GM03348 (cell line): ENCODE results near the gene NTSR2.

ENCODE experiments used
- DNase-seq: peaks from one replicate; pipeline ENCODE4 v3.0.0; 2012; ENCODE audit warnings: low spot score

NTSR2 gene

DNA sequence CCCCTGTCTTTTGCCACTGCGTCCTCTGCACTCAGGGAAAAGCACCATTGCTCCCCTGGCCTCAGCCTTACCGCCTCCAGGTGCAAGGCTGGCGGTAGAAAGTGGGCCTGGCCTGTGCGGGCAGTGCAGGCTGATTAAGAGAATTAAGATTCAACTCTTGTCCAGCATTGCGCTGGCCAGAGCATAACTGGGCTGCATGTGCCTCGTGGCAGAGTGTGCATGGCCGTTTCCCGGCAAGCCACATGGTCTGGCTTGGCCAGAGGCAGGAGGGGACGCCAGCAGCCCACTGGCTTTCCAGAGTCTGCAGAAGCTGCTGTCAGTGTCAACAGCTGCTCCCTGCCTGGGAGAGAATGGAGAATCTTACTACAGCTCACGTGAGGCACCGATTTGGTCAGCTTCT lies 12.3 kb downstream of the NTSR2 start:
- DNase-seq: no peak

DNA sequence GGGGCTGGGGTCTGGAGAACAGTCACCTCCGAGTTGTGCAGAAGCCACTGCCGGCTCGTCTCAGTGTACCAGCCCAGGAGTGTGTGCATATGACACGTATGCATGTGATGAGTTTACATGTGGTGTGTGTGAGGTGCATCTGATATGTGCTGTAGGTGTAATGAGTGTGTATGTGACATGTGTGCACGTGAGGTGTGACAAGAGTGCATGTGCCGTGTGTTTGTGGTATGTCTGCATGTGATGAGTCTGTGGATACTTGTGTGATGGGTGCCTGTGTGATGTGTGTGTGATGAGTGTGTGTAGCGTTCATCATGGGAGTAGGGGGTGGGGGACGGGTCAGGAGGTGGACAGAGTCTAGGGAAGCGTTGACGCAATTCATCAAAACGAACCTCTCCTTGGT lies 12.8 kb downstream of the NTSR2 start:
- no peak for DNase-seq

DNA sequence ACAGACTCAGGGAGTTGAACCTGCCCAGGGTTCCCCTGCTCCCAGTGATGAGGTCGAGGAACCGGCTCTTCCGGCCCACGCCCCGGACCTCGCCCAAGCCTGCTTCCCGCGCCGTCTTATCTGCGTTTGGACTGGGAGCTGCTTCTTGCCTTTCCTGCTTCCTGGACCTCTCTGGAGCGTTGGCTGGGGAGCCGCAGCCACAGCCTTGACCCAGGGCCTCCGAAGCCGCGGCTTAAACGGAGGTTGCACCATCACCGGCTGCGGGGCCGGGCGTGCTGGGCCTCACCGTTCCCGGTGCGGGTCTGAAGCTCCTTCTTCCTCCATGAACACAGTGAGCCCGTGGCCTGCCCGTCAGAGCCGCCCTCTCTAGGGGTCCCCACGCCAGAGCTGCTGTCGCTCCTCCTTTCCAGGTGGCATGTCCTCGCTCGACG lies 13.3 kb downstream of the NTSR2 start:
- DNase-seq: no peak

DNA sequence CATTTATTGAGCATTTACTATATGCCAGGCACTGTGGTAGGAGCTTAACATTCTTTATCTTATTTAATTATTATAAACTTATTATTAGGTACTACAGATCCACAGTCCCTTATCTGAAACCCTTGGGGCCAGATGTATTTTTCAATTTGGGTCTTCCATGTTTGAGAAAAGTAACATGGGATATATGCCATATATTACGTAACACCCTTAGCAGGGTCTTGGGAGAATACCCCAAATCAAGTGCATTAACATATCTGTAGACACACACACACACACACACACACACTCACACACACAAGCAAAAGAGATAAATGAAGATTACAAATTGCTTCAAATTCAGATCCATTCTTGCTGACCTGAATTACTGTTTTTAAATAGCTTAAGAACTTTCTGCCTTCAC lies 13.7 kb downstream of the NTSR2 start:
- no peak for DNase-seq

DNA sequence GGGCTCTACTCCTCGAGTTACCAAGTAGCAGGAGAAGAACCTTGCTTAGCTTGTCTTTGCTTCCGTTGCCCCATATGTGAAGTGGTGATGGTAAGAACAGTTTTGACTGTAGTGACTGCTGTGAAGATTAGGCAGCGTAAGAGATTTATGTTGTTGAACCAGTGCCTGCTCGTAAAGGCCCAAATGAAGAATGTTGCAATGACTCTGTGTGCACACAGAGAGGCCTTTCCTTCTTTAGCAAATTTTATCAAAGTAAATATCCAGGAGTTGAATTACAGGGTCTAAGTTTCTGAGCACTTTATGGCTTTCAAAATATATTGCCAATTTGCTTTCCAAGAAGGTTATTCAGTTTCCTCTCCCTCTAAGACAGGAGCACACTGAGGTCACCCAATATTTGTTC lies 14.5 kb downstream of the NTSR2 start:
- no peak for DNase-seq

DNA sequence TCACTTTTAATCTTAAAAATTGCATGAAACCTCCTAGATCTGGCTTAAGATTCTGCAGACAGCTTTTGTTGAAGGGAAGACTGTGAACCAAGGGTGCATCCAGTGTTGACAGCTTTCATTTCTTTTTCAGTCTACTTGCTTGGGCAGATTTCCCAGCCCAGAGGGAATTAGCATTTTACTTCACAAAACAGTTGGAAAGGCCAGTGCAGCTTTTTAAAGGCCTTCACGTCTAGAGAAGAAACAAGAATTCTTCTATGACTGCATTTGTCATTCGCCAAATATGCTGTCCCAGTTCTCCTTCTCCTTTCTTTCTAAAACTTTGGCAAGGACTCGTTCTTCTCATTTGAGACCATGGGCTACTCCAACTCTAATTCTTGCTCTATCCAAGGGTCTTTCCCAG lies 17.4 kb downstream of the NTSR2 start:
- no peak for DNase-seq

DNA sequence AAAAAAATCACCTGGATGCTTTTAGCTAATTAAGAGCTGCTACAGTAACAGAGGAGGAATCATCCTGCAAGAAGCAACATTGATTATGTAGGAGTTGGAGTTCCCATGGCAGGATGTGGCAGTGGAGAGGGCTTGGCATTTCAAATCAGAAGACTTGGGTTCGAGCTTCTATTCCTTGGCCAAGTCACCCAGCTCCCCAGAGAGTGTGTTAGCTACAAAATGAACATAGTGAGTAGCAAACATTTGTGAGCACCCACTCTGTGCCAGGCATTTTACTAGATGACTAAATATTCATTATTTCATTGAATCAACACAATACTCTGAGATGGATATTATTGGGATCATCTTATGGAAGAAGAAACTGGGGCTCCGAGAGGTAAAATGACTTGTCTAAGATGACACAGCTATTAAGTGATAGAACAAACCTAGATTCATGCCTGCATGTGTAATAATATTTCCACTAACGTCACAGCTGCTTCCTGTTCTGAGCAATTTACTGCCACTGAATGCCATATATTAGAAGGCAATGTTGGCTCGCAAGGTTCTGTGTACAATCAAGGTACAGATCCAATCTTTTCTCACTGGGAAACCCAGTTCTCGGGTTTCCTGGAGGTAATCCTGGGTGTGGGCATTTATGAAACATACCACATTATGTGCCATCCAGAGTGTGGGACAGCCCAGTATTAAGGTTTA lies 18.0 kb downstream of the NTSR2 start:
- DNase-seq: no peak

DNA sequence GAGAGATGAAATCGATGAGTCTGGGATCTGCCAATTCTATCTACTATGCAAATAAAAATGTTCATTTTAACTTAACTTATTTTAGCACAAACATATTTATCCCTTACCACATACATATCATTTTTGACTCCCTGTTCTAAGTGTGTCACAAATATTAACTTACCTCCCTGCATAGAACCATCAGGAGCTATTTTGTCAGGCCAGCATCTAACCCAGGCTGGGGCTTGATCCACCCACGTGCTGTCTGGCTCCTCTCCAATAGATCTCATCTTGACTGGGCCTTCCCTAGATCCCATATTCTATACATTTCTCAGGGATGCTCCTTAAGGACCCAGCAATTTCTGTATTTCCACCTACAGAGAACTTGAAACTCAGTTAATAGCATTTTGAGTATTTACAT lies 20.9 kb downstream of the NTSR2 start:
- DNase-seq: no peak

DNA sequence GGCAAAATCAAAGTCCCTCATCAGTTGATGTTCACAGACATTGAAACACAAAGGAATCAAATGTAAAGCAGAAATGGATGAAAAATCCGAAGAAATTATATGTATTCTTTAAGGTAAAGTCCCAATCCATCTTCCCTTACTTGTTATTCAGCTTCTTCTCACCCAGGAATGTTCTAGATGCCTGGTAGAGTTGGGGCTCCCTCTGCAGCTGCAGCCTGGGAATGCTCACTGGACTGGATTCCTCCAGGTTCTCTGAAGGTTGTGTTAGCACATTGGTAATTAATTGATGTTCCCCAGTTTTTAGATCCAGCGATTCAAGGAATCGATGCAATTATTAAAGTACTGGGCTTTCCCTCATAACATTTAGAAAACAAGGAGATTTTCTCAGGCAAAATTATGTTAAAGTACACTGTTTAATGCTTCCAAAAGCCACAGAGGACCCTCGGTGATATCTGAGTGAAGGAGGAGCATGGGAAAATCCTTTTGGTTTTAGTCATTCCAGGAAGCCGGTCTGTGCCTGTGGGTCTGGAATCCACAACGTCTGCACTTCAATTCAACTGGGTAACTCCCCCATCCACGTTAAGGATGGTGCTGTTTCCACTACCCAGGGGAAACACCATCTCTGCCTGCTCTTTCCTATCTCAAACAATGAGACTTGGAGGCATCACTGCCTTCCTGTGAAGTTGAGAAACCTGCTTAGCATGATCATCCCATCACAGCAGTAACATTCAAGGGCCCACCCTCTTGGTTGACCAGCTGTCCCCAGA lies 22.0 kb downstream of the NTSR2 start:
- no peak for DNase-seq

DNA sequence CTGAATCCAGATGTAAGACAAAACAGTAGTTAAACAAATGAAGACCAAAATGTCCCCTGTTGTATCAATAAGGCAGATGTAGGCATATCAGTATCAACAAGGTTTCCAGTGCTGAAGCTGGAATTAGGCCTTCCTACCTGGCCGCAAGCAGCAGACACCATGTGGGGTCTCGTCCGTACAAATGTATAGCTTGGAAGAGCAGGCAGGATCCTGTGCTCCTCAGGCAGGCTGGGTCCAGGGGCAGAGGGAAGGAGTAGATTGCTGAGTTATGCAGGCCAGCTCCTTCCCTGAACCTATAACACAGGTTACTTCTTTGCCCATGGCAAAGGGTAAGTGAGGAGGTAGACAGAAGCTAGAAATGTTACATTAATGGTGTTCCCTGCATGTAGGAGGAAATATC lies 23.5 kb downstream of the NTSR2 start:
- no peak for DNase-seq

DNA sequence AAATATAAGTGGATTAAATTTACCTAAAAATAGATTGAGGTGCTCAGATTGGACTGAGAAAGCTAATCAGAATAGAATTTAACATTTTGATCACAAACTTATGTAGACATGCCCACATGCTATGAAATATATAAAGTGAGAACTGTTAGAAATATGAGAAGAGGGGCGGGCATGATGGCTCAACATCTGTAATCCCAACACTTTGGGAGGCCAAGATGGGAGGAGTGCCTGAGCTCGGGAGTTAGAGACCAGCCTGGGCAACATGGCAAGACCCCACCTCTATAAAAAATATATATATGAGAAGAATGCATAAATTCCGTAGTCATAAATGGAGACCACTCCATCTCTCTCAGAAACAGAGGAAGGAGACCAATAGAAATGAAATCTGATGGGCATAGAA lies 25.7 kb downstream of the NTSR2 start:
- no peak for DNase-seq

DNA sequence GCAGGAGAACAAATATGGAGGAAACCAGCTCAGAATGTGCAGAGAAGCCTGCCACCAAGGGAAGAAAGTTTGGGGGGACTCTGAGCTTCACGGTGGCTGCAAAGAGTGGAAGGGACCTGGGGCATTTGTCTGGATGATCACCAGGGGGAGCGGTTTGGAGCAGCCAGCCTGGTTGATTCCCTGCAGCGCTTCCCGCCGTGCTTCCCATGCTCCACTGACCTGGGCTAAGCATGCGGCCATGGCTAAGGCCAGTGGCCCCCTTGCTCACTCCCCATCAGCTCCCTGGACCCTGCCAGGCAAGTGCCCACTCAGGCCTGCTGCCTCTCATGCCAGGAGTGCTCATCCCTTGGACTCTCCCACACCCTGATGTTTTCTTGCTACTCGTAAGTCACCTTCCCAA lies 27.0 kb downstream of the NTSR2 start:
- no peak for DNase-seq

DNA sequence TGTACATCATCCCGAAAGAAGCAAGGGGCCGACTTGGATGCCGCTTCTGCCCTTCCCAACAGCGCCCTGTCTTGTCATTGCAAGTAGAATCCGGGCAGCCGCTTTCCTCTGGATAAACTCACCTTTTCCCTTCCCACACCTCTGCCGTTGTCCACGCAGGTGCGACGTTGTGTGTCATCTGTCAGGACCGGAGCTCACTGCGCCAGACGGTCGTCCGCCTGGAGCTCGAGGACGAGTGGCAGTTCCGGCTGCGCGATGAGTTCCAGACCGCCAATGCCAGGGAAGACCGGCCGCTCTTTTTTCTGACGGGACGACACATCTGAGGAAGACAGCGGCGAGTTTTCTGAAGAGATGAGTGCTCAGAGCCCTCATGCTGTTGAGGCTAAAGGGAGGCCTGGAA lies 29.9 kb downstream of the NTSR2 start:
- DNase-seq: no peak

DNA sequence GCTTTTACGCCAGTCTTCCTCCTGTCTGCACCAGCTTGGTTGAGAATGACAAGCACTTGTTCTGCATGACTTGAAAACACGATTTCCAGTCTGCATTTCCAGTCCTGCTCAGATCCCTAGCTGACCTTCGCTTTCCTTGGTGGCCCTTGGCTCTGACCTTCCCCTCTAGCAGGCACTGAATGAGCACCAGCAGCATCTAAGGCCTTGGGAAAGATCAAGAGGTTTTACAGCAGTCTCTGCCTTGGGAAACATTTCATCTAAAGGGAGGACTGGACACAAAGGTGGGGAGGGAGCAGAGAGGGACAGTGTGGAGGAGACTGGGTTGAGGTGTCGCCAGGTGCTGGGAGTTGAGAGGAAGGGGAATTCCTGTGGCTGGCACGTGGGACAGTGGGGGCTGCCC lies 30.5 kb downstream of the NTSR2 start:
- no peak for DNase-seq

DNA sequence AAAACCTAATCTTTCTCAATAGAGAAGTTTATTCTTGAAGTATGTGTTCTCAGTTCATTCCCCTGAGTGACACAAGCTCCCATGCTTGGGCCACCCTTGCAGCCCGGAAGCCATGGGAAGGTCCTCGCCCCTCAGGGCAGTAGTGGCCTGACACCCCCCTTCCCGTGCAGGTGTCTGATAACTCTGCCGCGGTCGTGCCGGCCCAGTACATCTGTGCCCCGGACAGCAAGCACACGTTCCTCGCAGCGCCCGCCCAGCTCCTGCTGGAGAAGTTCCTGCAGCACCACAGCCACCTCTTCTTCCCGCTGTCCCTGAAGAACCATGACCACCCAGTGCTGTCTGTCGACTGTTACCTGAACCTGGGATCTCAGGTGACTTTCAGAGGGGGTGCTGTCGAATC lies 32.4 kb downstream of the NTSR2 start:
- no peak for DNase-seq

DNA sequence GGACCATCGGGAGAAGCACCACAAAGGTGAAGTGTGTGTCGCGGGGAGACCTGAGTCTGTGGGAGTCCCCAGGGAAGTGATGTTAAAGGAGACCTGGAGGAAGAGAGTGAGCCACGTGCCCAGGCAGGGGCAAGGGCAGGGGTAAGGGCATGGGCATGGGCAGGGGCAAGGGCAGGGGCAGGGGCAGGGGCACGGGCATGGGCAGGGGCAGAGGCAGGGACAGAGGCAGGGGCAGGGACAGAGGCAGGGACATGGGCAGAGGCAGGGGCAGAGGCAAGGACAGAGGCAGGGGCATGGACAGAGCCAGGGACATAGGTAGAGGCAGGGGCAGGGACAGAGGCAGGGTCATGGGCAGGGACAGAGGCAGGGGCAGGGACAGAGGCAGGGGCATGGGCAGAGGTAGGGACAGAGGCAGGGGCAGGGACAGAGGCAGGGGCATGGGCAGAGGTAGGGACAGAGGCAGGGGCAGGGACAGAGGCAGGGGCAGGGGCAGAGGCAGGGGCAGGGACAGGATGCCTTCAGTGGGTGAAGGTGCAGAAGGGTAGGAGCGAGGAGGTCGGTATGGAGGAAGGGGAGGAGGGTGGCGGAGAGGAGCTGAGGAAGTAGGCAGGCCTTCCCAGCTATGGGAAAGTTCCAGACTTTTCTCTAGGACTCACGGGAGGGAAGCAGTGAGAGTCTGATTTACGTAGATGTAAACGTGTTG lies 33.3 kb downstream of the NTSR2 start:
- DNase-seq: no peak

DNA sequence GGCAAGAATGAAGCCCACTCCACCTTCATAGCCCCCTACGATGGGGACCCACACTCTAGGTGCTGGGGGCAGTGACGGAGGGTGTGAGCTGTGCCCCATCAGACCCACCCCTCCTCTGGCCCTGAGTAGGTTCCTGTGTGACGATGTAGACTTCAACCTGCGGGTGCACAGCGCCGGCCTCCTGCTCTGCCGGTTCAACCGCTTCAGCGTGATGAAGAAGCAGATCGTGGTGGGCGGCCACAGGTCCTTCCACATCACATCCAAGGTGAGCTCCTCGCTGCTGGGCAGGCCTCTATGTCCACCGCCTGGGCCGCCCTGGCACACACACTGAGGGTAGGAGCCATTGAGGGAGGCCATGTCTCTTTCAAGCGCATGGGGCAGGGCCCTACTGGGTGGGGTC lies 34.9 kb downstream of the NTSR2 start:
- no peak for DNase-seq

DNA sequence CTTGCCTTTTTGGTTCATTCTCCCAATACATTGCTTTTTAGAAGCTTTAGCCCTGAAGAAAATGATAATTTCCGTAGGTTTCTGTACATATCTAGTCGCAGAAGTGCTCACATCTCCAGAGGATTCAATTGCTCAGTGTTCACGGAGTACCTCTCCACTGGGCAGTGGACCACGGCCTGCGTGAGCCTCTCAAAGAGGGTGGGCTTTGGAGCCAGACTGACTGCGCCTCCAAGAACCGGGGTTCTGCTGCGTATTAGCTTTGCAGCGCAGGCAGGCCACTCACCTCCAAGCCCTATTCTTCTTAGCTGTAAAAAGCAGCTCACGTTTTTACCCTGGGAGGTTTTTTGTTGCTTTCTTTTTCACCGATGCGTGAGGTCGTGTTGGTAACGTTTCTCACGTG lies 35.4 kb downstream of the NTSR2 start:
- DNase-seq: no peak

DNA sequence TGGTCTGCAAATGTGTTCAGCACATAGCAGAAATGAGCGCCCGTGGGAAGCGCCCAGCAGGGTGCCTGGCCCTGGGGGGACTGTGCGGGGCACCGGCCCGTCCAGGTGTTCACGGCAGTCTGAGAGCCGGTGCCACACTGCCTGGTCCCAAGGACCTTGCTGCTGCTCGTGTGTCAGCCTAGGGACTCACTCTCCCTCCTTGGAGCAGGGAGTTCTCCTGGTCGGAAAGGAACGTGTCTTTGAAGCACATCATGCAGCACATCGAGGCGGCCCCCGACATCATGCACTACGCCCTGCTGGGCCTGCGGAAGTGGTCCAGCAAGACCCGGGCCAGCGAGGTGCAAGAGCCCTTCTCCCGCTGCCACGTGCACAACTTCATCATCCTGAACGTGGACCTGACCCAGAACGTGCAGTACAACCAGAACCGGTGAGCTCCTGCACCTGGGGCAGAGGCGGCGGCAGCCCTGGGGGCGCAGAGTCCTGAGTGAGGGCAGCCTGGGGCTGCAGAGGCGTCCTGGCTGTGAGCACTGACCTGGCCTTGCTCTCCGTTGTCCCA lies 36.0 kb downstream of the NTSR2 start:
- DNase-seq: no peak

DNA sequence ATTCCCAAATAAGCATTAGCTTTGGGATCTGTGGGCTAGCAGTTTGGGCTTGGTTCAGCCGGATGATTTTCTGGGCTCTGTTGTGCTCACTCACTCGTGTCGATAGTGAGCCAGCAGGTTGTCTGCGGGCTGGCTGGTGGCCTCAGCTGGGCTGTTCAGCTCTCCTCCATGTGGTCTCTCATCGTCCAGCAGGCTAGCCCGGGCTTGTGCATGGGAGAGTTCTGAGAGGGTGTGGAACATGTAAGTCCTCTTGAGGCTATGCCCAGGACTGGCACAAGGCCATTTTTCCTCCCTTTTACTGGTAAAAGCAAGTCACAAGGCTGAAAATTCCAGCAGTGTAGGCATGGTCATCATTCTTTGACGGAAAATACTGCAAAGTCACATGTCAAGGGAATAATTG lies 38.5 kb downstream of the NTSR2 start:
- no peak for DNase-seq

DNA sequence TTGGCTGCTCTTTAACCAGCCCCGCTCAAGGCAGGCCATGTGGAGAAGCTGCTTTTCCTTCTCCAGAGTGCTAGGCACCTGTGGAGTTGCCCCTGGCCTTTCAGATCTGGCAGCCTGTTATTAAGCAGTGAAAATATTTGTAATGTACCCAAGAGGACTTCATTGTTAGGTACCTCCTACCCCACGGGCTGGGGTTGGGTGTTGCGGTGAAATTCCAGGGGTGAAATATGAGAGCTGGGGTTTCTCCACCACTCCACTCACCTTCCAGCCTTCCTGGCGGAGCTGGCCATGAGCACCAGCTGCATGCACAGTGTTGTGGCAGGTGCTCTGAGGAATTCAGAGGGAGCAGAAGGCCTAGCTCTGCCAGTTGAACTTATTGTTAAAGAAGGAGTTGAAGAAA lies 39.1 kb downstream of the NTSR2 start:
- no peak for DNase-seq

DNA sequence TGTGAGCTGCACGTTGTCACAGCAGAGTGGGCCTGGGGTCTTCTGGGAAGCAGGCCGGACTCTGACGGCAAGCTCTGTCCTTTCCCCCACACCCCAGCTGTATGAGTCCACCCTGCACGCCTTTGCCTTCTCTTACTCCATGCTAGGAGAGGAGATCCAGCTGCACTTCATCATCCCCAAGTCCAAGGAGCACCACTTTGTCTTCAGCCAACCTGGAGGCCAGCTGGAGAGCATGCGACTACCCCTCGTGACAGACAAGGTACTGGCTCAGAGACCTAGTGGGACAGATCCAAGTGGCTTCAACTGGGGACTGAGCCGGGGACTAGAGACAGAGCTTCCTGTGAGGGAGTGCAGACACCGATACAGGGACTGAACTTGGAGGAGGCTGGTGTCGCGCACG lies 40.1 kb downstream of the NTSR2 start:
- no peak for DNase-seq

DNA sequence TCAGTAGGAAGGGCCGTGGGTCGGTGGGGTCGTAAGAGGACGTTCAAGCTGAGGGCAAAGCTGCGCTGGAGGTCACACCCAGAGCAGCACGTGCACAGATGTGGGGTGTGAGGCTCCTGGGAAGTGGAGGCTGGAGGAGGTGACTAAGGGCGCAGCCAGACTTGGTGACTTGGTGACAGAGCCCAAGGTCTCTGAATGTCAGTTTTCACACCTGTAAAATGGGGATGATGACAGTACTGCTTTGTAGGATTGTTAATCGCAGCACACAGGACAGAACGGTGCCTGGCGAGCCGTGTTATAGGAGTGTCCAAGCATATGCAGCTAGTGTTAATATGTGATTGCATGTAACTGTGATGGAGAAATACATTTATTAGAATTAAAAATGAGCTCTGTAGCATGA lies 40.8 kb downstream of the NTSR2 start:
- DNase-seq: no peak
